ENCODE measurements around the gene ZNF281.

DNA sequence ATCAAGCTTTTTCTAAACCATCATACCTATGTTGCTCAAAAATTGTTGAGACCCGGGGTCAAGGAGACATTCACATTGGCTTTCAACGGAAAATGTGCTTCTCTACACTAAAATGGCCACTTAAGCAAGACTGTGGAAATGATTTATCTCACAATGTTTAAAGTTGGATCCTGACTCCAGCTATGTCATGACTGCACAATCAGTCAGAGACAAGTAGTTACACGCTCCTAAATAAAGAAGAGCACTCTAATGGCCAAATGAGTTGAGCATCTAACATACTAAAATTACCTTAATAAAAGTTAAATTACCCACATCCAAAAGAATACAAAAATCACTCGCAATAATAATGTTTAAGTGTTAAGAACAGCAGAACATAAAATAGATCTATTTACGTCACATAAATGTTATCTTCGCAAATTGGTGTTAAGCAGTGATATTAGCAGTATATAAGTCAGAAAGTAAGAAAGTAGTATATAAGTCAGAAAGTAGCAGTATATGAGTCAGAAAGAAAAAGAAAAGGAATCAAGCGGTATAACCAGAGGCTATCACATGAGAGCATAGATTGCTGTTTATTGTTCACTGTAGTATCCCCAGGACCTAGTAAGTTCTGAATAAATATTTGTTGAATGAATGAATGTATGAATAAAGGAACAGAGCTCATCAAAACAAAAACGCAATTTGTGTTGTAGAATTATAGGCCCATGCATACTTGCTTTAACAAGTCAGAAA lies 28.4 kb downstream of the ZNF281 start:
- TF ChIP-seq CTCF (IDR thresholded peaks at IDR 0.05) = no peak
- no peak for TF ChIP-seq POLR2A (IDR thresholded peaks at IDR 0.05; ENCODE audit: low read depth)
- no peak for TF ChIP-seq EP300 (IDR thresholded peaks at IDR 0.05)
- TF ChIP-seq POLR2AphosphoS5 (IDR thresholded peaks at IDR 0.05) = no peak

All from esophagus muscularis mucosa (tissue), 4 donors.